Right hindlimb (tissue), 1 donor: ENCODE results near the gene MMP25.
"Not testable (repeated sequence)": the region's sequence is repeated elsewhere in the genome, so short reads cannot be mapped to it uniquely, and the experiment has no call there.

Experiments used
- DNase-seq: peaks from one replicate; pipeline ENCODE4 v3.0.0-alpha.2; 2018

MMP25 gene

GRCh38 chr16:3056336-3057180 is 10.2 kb downstream of the MMP25 start:
- DNase-seq = no peak

GRCh38 chr16:3057181-3058138 is 11.1 kb downstream of the MMP25 start:
- no peak for DNase-seq

GRCh38 chr16:3058139-3059030 is 12.0 kb downstream of the MMP25 start:
- DNase-seq = peak; percentile 56

GRCh38 chr16:3059041-3059722 is 12.8 kb downstream of the MMP25 start:
- DNase-seq = peak; percentile 91

DNA sequence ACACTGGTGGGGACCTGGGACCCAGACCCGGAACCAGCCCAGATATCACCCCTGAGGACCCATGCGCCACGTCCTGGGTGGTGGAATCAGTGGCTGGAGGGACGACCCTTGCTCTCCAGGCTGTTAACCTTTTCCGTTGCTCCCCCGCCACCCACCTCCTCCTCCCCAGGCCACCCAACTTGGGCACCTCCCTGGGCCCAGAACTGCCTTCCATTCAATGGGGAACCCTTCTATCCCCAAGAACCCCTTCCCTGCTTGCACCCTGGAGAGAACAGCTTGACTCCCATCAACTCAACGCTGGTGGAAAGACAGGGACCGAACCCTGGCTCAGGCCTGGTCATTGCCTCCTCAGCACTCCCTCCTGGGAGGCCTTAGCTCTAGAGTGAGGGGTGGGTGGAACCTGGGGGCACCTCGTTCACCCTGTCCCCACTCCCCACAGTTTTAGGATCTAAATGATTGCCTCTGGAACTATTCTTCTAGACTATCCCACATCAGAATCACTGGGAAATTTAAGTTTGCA is 13.4 kb downstream of the MMP25 start:
- no peak for DNase-seq

DNA sequence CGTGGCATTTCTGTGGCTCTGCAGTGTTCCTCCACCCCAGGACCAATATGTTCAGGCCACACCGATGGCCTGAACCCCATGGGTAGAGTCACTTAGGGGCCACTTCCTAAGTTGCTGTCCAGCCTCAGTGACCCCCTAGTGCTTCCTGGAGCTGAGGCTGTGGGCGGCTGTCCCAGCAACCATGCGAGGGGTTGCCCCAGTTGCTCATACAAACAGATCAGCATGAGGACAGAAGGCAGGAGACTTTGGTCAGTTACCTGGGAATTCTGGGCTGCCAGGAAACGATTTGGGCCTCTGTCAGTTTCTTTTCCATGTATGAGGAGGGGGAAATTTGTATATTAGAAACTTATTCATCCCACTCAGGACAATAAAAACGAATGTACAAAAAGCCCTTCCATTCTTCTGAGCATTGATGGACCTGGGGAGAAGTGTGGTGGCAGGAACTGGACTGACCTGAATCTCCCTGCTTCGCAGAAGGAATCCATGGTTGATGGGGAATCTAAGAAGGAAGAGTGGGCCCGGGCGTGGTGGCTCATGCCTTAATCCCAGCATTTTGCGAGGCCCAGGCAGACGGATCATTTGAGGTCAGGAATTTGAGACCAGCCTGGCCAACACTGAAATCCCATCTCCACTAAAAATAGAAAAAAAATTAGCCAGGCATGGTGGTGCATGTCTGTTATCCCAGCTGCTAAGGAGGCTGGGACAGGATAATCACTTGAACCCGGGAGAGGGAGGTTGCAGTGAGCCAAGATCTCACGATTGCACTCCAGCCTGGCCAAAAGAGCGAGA is 14.2 kb downstream of the MMP25 start:
- DNase-seq = peak; percentile 36

GRCh38 chr16:3062553-3062952 is 16.2 kb downstream of the MMP25 start:
- DNase-seq = no peak

- DNase-seq = no peak
Measured at GRCh38 chr16:3063625-3064386, 17.4 kb downstream of the MMP25 start.

- peak; percentile 87 for DNase-seq
Measured at GRCh38 chr16:3065069-3065741, 18.8 kb downstream of the MMP25 start, which contains the start of gene IL32. TSS of gene IL32 (plus strand) at chr16:3065640. CDS start at chr16:3065812, 172 bp downstream.

GRCh38 chr16:3065742-3066439 is 19.5 kb downstream of the MMP25 start:
- no peak for DNase-seq

DNA sequence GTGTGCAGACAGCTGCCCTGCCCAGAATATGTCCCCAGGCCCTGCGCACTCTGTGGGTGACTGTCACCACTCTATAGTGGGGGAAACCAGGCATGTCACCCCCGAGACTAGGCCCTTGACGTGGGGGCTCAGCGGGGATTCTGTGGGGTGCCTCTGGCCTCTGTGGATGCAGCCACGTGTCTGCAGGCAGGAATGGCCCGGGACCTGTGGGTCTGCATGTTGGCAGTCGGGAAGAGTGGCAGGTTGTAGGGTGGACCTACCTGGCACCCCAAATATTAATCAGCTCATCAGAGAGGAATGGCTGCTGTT is 20.0 kb downstream of the MMP25 start:
- no peak for DNase-seq

- DNase-seq = no peak
Measured at GRCh38 chr16:3068487-3068886, 22.1 kb downstream of the MMP25 start.

DNA sequence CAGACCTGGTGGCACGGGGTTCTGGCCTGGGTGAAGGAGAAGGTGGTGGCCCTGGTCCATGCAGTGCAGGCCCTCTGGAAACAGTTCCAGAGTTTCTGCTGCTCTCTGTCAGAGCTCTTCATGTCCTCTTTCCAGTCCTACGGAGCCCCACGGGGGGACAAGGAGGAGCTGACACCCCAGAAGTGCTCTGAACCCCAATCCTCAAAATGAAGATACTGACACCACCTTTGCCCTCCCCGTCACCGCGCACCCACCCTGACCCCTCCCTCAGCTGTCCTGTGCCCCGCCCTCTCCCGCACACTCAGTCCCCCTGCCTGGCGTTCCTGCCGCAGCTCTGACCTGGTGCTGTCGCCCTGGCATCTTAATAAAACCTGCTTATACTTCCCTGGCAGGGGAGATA is 22.8 kb downstream of the MMP25 start:
- not testable (repeated sequence) for DNase-seq

GRCh38 chr16:3070608-3071111 is 24.3 kb downstream of the MMP25 start:
- no peak for DNase-seq

GRCh38 chr16:3071655-3072054 is 25.3 kb downstream of the MMP25 start:
- DNase-seq = no peak

- DNase-seq = not testable (repeated sequence)
Measured at GRCh38 chr16:3072148-3072547, 25.8 kb downstream of the MMP25 start.

DNA sequence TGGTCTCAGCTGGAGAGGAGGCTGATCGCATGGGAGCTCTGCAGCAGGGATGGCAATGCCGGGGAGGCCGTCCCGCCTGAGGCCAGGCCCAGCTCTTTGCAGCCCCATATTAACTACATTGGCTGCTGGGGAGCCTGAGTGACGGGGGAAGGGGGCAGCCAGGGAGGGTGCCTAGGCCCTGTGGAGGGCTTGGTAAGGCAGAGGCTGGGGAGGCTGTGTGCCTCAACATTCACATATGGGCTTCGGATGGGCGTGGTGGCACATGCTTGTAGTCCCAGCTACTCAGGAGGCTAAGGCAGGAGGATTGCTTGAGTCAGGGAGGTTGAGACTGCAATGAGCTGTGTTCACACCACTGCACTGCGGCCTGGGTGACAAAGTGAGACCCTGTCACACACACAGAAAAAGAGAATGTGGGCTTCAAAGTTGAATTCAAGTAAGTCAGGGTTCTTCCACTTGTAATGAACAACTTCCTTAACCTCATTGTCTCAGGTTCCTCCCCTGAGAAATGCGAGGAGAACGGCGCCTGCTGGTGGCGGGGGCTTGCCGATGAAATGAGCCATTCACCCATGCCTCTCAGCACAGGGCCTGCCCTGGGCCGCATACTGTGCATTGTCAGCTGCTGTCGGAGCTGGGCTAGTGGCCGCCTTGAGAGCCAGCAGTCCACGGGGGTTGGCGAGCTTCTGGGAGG is 26.4 kb downstream of the MMP25 start:
- DNase-seq = not testable (repeated sequence)

GRCh38 chr16:3073448-3073847 is 27.1 kb downstream of the MMP25 start:
- no peak for DNase-seq
